K562 (cell line): ENCODE results near the gene ERGIC1. TPM values are rescaled to one million over a fixed set of nuclear protein-coding genes. Genes with fewer than 3 reads are reported as not detected.

Experiments
- CBX3 ChIP-seq, 2 experiments: IDR thresholded peaks; 1 replicate in 1 of 2; 2 replicates in 1 of 2; pipeline ENCODE4 v1.6.1; 2012; ENCODE audit warnings: inconsistent platforms in 2 of 2, low read length in 2 of 2, borderline replicate concordance in 1 of 2, control low read depth in 1 of 2
- GTF2A2 ChIP-seq: IDR thresholded peaks from 2 replicates; pipeline ENCODE4 v1.6.1; 2016; ENCODE audit warnings: mild to moderate bottlenecking, missing genetic modification characterization, missing compliant biosample characterization
- HNRNPK ChIP-seq: fragments of 200-400 bp; formaldehyde crosslinking; IDR thresholded peaks from one replicate; pipeline ENCODE4 v1.6.1; 2018; ENCODE audit warnings: mild to moderate bottlenecking, low read depth, low read length; ENCODE audit not compliant: poor library complexity, severe bottlenecking
- IFI16 ChIP-seq: fragments of 250-450 bp; sonication (Bioruptor Pico); IDR thresholded peaks from 2 replicates; pipeline ENCODE4 v2.1.2; 2022; ENCODE audit warnings: mild to moderate bottlenecking, inconsistent platforms
- IRF2 ChIP-seq: sonication (generic); formaldehyde crosslinking; IDR thresholded peaks from 2 replicates; pipeline ENCODE4 v1.8.1; 2022; ENCODE audit warnings: mild to moderate bottlenecking, missing genetic modification reagents
- MYNN ChIP-seq, 2 experiments: sonication (generic); formaldehyde crosslinking in 1 of 2; IDR thresholded peaks; 2 replicates each; pipeline versions ENCODE4 v1.5.0 to v1.6.1; 2016 to 2020; ENCODE audit warnings: antibody characterized with exemption in 1 of 2, missing genetic modification reagents in 1 of 2
- NCOA4 ChIP-seq: fragments of 450-650 bp; IDR thresholded peaks from 2 replicates; pipeline ENCODE4 v1.6.1; 2018; ENCODE audit warnings: mild to moderate bottlenecking; ENCODE audit not compliant: partially characterized antibody
- PHB2 ChIP-seq: fragments of 450-650 bp; IDR thresholded peaks from 2 replicates; pipeline ENCODE4 v1.6.1; 2017; ENCODE audit warnings: low read depth
- SMC3 ChIP-seq: conservative IDR thresholded peaks from 2 replicates; pipeline ENCODE4 v1.6.1; 2011; ENCODE audit warnings: low read depth, low read length, improper control_type of control experiment; ENCODE audit not compliant: insufficient read depth
- SNIP1 ChIP-seq: fragments of 450-650 bp; IDR thresholded peaks from 2 replicates; pipeline ENCODE4 v1.7.1; 2017; ENCODE audit warnings: low read depth, mild to moderate bottlenecking
- STAT5A ChIP-seq: IDR thresholded peaks from 2 replicates; pipeline ENCODE4 v1.6.1; 2012; ENCODE audit warnings: low read length, inconsistent platforms, borderline replicate concordance
- TCF3 ChIP-seq: sonication (generic); formaldehyde crosslinking; IDR thresholded peaks from 2 replicates; pipeline ENCODE4 v1.4.0; 2020; ENCODE audit warnings: mild to moderate bottlenecking, missing genetic modification reagents
- TCFL5 ChIP-seq: fragments of 250-450 bp; sonication (Bioruptor Pico); conservative IDR thresholded peaks from 2 replicates; pipeline ENCODE4 v1.6.1; 2021; ENCODE audit warnings: mild to moderate bottlenecking, moderate library complexity, matching md5 sums
- TEAD4 ChIP-seq, 2 experiments: sonication (generic) in 1 of 2; formaldehyde crosslinking in 1 of 2; IDR thresholded peaks; 2 replicates each; pipeline versions ENCODE4 v1.6.1 to v1.8.0; 2012 to 2022; ENCODE audit warnings: borderline replicate concordance in 1 of 2, inconsistent platforms in 1 of 2, low read length in 1 of 2, mild to moderate bottlenecking in 1 of 2, missing genetic modification reagents in 1 of 2
- ZNF699 ChIP-seq: fragments of 250-450 bp; sonication (Bioruptor Pico); IDR thresholded peaks from 2 replicates; pipeline ENCODE4 v1.8.0; 2021; ENCODE audit warnings: mild to moderate bottlenecking, moderate library complexity; ENCODE audit not compliant: insufficient replicate concordance
- ZSCAN29 ChIP-seq: fragments of 450-650 bp; IDR thresholded peaks from 2 replicates; pipeline ENCODE4 v1.6.1; 2017
- polyA plus RNA-seq, 8 experiments: library from polyadenylated mRNA; depleted of rRNA in 4 of 8; stranded (reverse) in 5 of 8; unstranded in 3 of 8; fragments of >200 nt; fragmentation: Nextera tagmentation in 2 of 8; fragmentation: Illumina TruSeq in 1 of 8; extraction: Ambion mirVana in 2 of 8; extraction: Trizol in 1 of 8; gene quantifications; 2 replicates each; pipeline versions ENCODE4 v1.2.1 to v1.2.3, GENCODE V29; 2011 to 2014; ENCODE audit warnings: inconsistent platforms in 1 of 8, missing spikeins in 1 of 8
- total RNA-seq, 7 experiments: library from RNA; depleted of rRNA in 6 of 7; stranded (reverse); fragments of >200 nt in 6 of 7; fragmentation: Illumina TruSeq in 2 of 7; extraction: Trizol in 2 of 7; gene quantifications; 2 replicates each; pipeline versions ENCODE4 v1.2.1 to v1.2.3, GENCODE V29; 2011 to 2021; ENCODE audit warnings: low replicate concordance in 1 of 7
- TF ChIP-seq, protein P1 (sequence below): fragments of 450-650 bp; IDR thresholded peaks from one replicate; pipeline ENCODE4 v1.6.1; 2018; ENCODE audit warnings: mild to moderate bottlenecking, moderate library complexity; ENCODE audit not compliant: partially characterized antibody
- TF ChIP-seq, protein P2 (sequence below), 2 experiments: IDR thresholded peaks; 2 replicates each; pipeline ENCODE4 v1.6.1; 2012; ENCODE audit warnings: improper control_type of control experiment in 2 of 2, low read depth in 2 of 2, low read length in 2 of 2, borderline replicate concordance in 1 of 2
- TF ChIP-seq, protein P3 (sequence below): fragments of 450-650 bp; IDR thresholded peaks from 2 replicates; pipeline ENCODE4 v1.6.1; 2016; ENCODE audit warnings: antibody characterized with exemption
- TF ChIP-seq, protein P4 (sequence below), 2 experiments: fragments of 450-650 bp; conservative IDR thresholded peaks; 2 replicates each; pipeline ENCODE4 v1.6.1; 2017; ENCODE audit warnings: mild to moderate bottlenecking in 2 of 2, moderate library complexity in 2 of 2

ERGIC1 gene
- total and polyA plus RNA-seq, 9 of the 15 experiments (the other 6 are each of a cell fraction or from before 2014, with no cell fraction given), result 5.5 to 68.4 (median 36.4) TPM

DNA sequence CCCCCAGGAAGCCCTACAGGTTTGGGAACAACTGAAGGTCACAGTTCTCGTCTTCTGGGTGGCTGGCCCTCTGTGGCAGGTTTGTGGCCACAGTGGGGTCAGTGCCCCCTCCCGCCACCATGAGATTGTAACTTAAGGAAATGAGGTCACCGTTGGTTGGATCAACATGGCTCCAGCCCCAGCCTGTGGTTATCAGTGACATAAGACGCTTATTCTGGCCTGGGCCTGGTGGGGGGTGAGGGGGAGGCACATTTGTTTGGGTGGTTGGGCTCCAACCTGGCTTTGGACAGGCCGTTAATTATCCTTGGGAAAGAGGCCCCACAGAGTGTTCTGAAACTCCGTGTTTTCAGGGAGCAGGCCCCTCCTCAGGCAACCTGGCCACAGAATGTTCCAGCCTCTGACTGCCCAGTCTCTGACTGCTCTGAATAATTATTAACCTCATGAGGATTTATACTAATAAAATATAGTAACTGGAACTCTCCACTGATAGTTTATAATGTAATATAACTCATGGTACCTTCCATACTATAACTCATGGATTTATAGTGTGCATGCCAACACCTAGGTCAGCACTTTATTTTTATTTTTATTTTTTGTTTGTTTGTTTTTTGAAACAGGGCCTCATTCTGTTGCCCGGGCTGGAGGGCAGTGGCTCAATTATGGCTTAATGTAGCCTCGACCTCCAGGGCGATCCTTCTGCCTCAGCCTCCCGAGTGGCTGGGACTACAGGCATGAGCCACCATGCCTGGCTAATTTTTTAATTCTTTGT lies 67.1 kb downstream of the ERGIC1 start (continued):
- TF ChIP-seq, protein P1, sequence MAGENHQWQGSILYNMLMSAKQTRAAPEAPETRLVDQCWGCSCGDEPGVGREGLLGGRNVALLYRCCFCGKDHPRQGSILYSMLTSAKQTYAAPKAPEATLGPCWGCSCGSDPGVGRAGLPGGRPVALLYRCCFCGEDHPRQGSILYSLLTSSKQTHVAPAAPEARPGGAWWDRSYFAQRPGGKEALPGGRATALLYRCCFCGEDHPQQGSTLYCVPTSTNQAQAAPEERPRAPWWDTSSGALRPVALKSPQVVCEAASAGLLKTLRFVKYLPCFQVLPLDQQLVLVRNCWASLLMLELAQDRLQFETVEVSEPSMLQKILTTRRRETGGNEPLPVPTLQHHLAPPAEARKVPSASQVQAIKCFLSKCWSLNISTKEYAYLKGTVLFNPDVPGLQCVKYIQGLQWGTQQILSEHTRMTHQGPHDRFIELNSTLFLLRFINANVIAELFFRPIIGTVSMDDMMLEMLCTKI, result no peak
- TF ChIP-seq GTF2A2 (no peak), MYNN (IDR thresholded peaks at IDR 0.05) (peak; percentile 73; the same call in 1 of the 2 replicates), MYNN (CRISPR knock-in tag; IDR thresholded peaks at IDR 0.05) (no peak), SMC3 (0 out of 2 replicates have a peak, but pooled peaks have one; percentile 4), SNIP1 (no peak), ZSCAN29 (no peak), PHB2 (no peak), TCFL5 (CRISPR knock-in tag) (no peak), IRF2 (CRISPR knock-in tag) (no peak), TEAD4 (IDR thresholded peaks at IDR 0.05; ENCODE audit: low read length) (peak; percentile 73), TEAD4 (CRISPR knock-in tag; IDR thresholded peaks at IDR 0.05; ENCODE audit: borderline replicate concordance) (no peak), CBX3 (IDR thresholded peaks at IDR 0.05; ENCODE audit: borderline replicate concordance in 1 of 2, low read length in 2 of 2) (0 out of 3 replicates have a peak, but pooled peaks of 1 of the 2 experiments have one; percentile 21), ZNF699 (CRISPR knock-in tag) (no peak), TCF3 (peak; percentile 76), NCOA4 (no peak), HNRNPK (no peak), STAT5A (peak; percentile 44; the same call in 1 of the 2 replicates), IFI16 (no peak)
- TF ChIP-seq, protein P2, sequence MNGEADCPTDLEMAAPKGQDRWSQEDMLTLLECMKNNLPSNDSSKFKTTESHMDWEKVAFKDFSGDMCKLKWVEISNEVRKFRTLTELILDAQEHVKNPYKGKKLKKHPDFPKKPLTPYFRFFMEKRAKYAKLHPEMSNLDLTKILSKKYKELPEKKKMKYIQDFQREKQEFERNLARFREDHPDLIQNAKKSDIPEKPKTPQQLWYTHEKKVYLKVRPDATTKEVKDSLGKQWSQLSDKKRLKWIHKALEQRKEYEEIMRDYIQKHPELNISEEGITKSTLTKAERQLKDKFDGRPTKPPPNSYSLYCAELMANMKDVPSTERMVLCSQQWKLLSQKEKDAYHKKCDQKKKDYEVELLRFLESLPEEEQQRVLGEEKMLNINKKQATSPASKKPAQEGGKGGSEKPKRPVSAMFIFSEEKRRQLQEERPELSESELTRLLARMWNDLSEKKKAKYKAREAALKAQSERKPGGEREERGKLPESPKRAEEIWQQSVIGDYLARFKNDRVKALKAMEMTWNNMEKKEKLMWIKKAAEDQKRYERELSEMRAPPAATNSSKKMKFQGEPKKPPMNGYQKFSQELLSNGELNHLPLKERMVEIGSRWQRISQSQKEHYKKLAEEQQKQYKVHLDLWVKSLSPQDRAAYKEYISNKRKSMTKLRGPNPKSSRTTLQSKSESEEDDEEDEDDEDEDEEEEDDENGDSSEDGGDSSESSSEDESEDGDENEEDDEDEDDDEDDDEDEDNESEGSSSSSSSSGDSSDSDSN (IDR thresholded peaks at IDR 0.05; ENCODE audit: borderline replicate concordance in 1 of 2, low read depth in 2 of 2, low read length in 2 of 2), result 0 out of 4 replicates have a peak, but pooled peaks of 1 of the 2 experiments have one; percentile 60
- TF ChIP-seq, protein P3, sequence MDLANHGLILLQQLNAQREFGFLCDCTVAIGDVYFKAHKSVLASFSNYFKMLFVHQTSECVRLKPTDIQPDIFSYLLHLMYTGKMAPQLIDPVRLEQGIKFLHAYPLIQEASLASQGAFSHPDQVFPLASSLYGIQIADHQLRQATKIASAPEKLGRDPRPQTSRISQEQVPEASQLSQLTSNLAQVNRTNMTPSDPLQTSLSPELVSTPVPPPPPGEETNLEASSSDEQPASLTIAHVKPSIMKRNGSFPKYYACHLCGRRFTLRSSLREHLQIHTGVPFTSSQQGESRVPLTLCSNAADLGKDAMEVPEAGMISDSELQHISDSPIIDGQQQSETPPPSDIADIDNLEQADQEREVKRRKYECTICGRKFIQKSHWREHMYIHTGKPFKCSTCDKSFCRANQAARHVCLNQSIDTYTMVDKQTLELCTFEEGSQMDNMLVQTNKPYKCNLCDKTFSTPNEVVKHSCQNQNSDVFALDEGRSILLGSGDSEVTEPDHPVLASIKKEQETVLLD, result peak; percentile 54; the same call in 1 of the 2 replicates
- TF ChIP-seq, protein P4, sequence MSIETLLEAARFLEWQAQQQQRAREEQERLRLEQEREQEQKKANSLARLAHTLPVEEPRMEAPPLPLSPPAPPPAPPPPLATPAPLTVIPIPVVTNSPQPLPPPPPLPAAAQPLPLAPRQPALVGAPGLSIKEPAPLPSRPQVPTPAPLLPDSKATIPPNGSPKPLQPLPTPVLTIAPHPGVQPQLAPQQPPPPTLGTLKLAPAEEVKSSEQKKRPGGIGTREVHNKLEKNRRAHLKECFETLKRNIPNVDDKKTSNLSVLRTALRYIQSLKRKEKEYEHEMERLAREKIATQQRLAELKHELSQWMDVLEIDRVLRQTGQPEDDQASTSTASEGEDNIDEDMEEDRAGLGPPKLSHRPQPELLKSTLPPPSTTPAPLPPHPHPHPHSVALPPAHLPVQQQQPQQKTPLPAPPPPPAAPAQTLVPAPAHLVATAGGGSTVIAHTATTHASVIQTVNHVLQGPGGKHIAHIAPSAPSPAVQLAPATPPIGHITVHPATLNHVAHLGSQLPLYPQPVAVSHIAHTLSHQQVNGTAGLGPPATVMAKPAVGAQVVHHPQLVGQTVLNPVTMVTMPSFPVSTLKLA (conservative IDR thresholded peaks at IDR 0.05), result peak in 1 of 2 experiments; percentile 68; a peak in 2 of 4 replicates
